ENCODE results near the gene BEST3. TPM values are rescaled to one million over a fixed set of nuclear protein-coding genes. Genes with fewer than 3 reads are reported as not detected.

The BEST3 gene
- total and polyA plus RNA-seq, 2 donors (not counting 3 experiments of a cell fraction or from before 2014, with no cell fraction given), result 0.12 to 0.18 TPM

DNA sequence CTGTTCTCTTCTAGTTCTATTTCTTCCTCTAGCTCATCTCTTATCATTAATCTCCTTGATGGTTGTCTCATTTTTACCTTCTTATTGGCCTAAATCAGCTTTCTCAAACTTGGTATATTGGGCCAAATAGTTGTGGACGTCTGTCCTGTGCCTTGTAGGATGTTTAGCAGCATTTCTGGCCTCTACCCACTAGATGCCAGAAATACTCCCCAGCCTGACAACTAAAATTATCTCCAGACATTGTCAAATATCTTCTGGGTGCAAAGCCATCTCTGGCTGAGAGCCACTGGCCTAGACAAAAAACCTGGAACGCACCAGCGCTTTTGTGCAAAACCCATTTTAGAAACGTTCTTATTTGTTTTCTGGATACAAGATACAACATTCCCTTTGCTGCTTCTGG is 49.6 kb downstream of the BEST3 start:
- ChIA-PET CTCF (interaction anchor here (1.4 to 4.4 kb wide), 2 partner anchors 9 to 12 kb away, joined by 3 to 24 read pairs; no protein-coding TSS in a partner anchor), POLR2A (no interaction called here)
- Histone ChIP-seq H3K4me1 (ENCODE audit: control insufficient read depth, extremely low read depth, insufficient read depth, low read length) (no peaks in the 10 kb centered on the region), H3K36me3 (ENCODE audit: control insufficient read depth in 2 of 2, extremely low read depth in 1 of 2, insufficient read depth in 2 of 2, low read length in 2 of 2) (no peaks in the 10 kb centered on the region), H3K9me1 (replicated peaks; ENCODE audit: control insufficient read depth, extremely low read depth, insufficient read depth, low read length) (no peaks in the 10 kb centered on the region), H3K79me2 (ENCODE audit: control insufficient read depth, insufficient read depth, low read length) (no peaks in the 10 kb centered on the region), H3K4me3 (replicated peaks in 1 of 3; ENCODE audit: insufficient read depth in 1 of 3, low read depth in 1 of 3, low read length in 3 of 3) (no peak overlapping the region), H4K20me1 (replicated peaks; ENCODE audit: control insufficient read depth, extremely low read depth, insufficient read depth, low read length) (no peaks in the 10 kb centered on the region), H3K9ac (replicated peaks; ENCODE audit: extremely low read depth, insufficient read depth, low read length) (no peak overlapping the region), H3K27ac (ENCODE audit: insufficient read depth, low read depth, low read length) (no peak overlapping the region), H3K27me3 (ENCODE audit: control insufficient read depth in 2 of 2, insufficient read depth in 2 of 2, low read length in 2 of 2) (peaks cover 2 to 3% of the 10 kb centered on the region in 2 experiments), H3K9me3 (replicated peaks; ENCODE audit: control insufficient read depth, insufficient read depth, low read length) (no peaks in the 10 kb centered on the region), H3K4me2 (ENCODE audit: insufficient read depth, low read length) (no peak overlapping the region), H2AFZ (ENCODE audit: low read depth, low read length) (no peak overlapping the region)
- BruUV-seq (replicated peaks), result no TSS peak
- dilution Hi-C loops (cut with MboI; ENCODE audit: extremely low pct_ligation_motif_present, low sequenced_read_pairs), result no loop called here
- TF ChIP-seq, protein P1, sequence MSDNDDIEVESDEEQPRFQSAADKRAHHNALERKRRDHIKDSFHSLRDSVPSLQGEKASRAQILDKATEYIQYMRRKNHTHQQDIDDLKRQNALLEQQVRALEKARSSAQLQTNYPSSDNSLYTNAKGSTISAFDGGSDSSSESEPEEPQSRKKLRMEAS (IDR thresholded peaks at IDR 0.05; ENCODE audit: insufficient read depth, insufficient read length), result no peak
- TF ChIP-seq GATA2 (IDR thresholded peaks at IDR 0.05; ENCODE audit: insufficient read depth, insufficient read length, low read depth, low read length) (no peak), POLR2AphosphoS5 (IDR thresholded peaks at IDR 0.05; ENCODE audit: insufficient read depth, low read depth, low read length) (no peak), POLR2A (IDR thresholded peaks at IDR 0.05; ENCODE audit: low read depth, low read length) (no peak), JUN (IDR thresholded peaks at IDR 0.05; ENCODE audit: borderline replicate concordance, insufficient read depth, insufficient read length, low read depth) (no peak), FOS (IDR thresholded peaks at IDR 0.05; ENCODE audit: borderline replicate concordance, insufficient read depth, low read length) (no peak), EZH2 (IDR thresholded peaks at IDR 0.05; ENCODE audit: borderline replicate concordance, low read depth, low read length, severe bottlenecking) (no peak)
- FAIRE-seq, result no peak
- no peak for DNase-seq (ENCODE audit: low read depth, low spot score)
- intact Hi-C loops (cut with micrococcal nuclease), result no loop called here

DNA sequence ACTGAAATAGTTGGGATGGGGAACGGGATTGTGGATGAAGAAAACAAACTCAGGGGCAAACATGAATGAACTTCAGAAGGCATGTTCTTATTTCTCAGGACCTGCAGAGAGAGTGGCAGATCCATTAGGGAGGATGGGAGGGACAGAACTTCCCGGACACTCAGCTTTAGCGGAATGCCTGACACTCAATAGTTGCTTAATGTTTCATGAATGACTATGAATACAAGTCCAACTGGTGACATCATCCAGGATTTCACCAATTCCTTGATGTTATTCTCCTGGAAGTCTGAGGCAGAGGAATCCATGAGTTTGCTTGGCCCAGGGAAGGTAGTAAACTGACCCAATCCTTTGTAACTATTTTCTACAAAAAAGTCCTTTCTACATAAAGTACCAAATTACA is 50.6 kb downstream of the BEST3 start:
- H3K9ac ChIP-seq (replicated peaks; ENCODE audit: extremely low read depth, insufficient read depth, low read length), result no peak overlapping the region
- DNase-seq (ENCODE audit: low read depth, low spot score) (no peak), FAIRE-seq (no peak)
- intact Hi-C loops (cut with micrococcal nuclease) (no loop called here), dilution Hi-C loops (cut with MboI; ENCODE audit: extremely low pct_ligation_motif_present, low sequenced_read_pairs) (no loop called here)
- H3K4me2 ChIP-seq (ENCODE audit: insufficient read depth, low read length), result no peak overlapping the region
- TF ChIP-seq CTCF (IDR thresholded peaks at IDR 0.05; ENCODE audit: extremely low read depth in 1 of 2, insufficient read depth in 1 of 2, low read depth in 1 of 2, low read length in 2 of 2) (no peak), POLR2A (IDR thresholded peaks at IDR 0.05; ENCODE audit: low read depth, low read length) (no peak), MYC (IDR thresholded peaks at IDR 0.05; ENCODE audit: low read depth, low read length) (no peak), JUN (IDR thresholded peaks at IDR 0.05; ENCODE audit: borderline replicate concordance, insufficient read depth, insufficient read length, low read depth) (no peak), GATA2 (IDR thresholded peaks at IDR 0.05; ENCODE audit: insufficient read depth, insufficient read length, low read depth, low read length) (no peak), EZH2 (IDR thresholded peaks at IDR 0.05; ENCODE audit: borderline replicate concordance, low read depth, low read length, severe bottlenecking) (no peak), FOS (IDR thresholded peaks at IDR 0.05; ENCODE audit: borderline replicate concordance, insufficient read depth, low read length) (no peak), POLR2AphosphoS5 (IDR thresholded peaks at IDR 0.05; ENCODE audit: insufficient read depth, low read depth, low read length) (no peak)
- TF ChIP-seq, protein P1 (IDR thresholded peaks at IDR 0.05; ENCODE audit: insufficient read depth, insufficient read length), result no peak
- H3K27me3 ChIP-seq (ENCODE audit: control insufficient read depth in 2 of 2, insufficient read depth in 2 of 2, low read length in 2 of 2), result peaks cover 2 to 3% of the 10 kb centered on the region in 2 experiments
- H3K9me1 ChIP-seq (replicated peaks; ENCODE audit: control insufficient read depth, extremely low read depth, insufficient read depth, low read length), result no peaks in the 10 kb centered on the region
- no peak overlapping the region for H3K27ac ChIP-seq (ENCODE audit: insufficient read depth, low read depth, low read length)
- H3K9me3 ChIP-seq (replicated peaks; ENCODE audit: control insufficient read depth, insufficient read depth, low read length), result no peaks in the 10 kb centered on the region
- no TSS peak for BruUV-seq (replicated peaks)
- ChIA-PET CTCF (interaction anchor here (1.4 to 4.4 kb wide), 2 partner anchors 8 to 13 kb away, joined by 3 to 24 read pairs; no protein-coding TSS in a partner anchor), POLR2A (no interaction called here)
- no peaks in the 10 kb centered on the region for H4K20me1 ChIP-seq (replicated peaks; ENCODE audit: control insufficient read depth, extremely low read depth, insufficient read depth, low read length)
- H2AFZ ChIP-seq (ENCODE audit: low read depth, low read length), result no peak overlapping the region
- H3K4me1 ChIP-seq (ENCODE audit: control insufficient read depth, extremely low read depth, insufficient read depth, low read length), result no peaks in the 10 kb centered on the region
- H3K4me3 ChIP-seq (replicated peaks in 1 of 3; ENCODE audit: insufficient read depth in 1 of 3, low read depth in 1 of 3, low read length in 3 of 3), result no peak overlapping the region
- no peaks in the 10 kb centered on the region for H3K79me2 ChIP-seq (ENCODE audit: control insufficient read depth, insufficient read depth, low read length)
- no peaks in the 10 kb centered on the region for H3K36me3 ChIP-seq (ENCODE audit: control insufficient read depth in 2 of 2, extremely low read depth in 1 of 2, insufficient read depth in 2 of 2, low read length in 2 of 2)
